SKM-1 (cell line): ENCODE data around the gene NRCAM.

Experiments used
- DNase-seq: peaks from one replicate; lab custom pipeline; 2025; ENCODE audit not compliant: unreplicated experiment; lab: John Stamatoyannopoulos, UW

Gene NRCAM

GRCh38 chr7:108137040-108137439 lies 319.2 kb downstream of the NRCAM start:
- no peak for DNase-seq

GRCh38 chr7:108136191-108136688 lies 320.0 kb downstream of the NRCAM start:
- DNase-seq = peak; percentile 63

- peak; percentile 79 for DNase-seq
These were observed 320.6 kb downstream of the NRCAM start for GRCh38 chr7:108135446-108136190.

- DNase-seq = no peak
These were observed 321.8 kb downstream of the NRCAM start for GRCh38 chr7:108134486-108134885.

GRCh38 chr7:108132551-108133265 lies 323.5 kb downstream of the NRCAM start:
- DNase-seq = no peak

GRCh38 chr7:108130261-108130660 lies 326.0 kb downstream of the NRCAM start, which contains the start of gene LAMB4:
LAMB4 (minus strand) TSS chr7:108130361; CDS start chr7:108123164, 7,197 bp downstream.
- no peak for DNase-seq

GRCh38 chr7:108129018-108129965 lies 326.9 kb downstream of the NRCAM start:
- DNase-seq = no peak

- no peak for DNase-seq
These were observed 327.7 kb downstream of the NRCAM start for GRCh38 chr7:108128514-108128913.

- no peak for DNase-seq
These were observed 328.8 kb downstream of the NRCAM start for GRCh38 chr7:108127461-108127860.

GRCh38 chr7:108124820-108125219 lies 331.4 kb downstream of the NRCAM start:
- no peak for DNase-seq

GRCh38 chr7:108122181-108122580 lies 334.1 kb downstream of the NRCAM start:
- no peak for DNase-seq

GRCh38 chr7:108120933-108121332 lies 335.3 kb downstream of the NRCAM start:
- DNase-seq = no peak

- DNase-seq = no peak
These were observed 336.0 kb downstream of the NRCAM start for GRCh38 chr7:108120196-108120595.

- no peak for DNase-seq
These were observed 337.3 kb downstream of the NRCAM start for GRCh38 chr7:108118959-108119358.

GRCh38 chr7:108114117-108114841 lies 342.0 kb downstream of the NRCAM start:
- DNase-seq = no peak

- DNase-seq = no peak
These were observed 343.6 kb downstream of the NRCAM start for GRCh38 chr7:108112683-108113082.

- DNase-seq = peak; percentile 52
These were observed 346.9 kb downstream of the NRCAM start for GRCh38 chr7:108109221-108109908.

- no peak for DNase-seq
These were observed 348.1 kb downstream of the NRCAM start for GRCh38 chr7:108108131-108108530.

- DNase-seq = no peak
These were observed 351.9 kb downstream of the NRCAM start for GRCh38 chr7:108104324-108104723.
